Measurements from ENCODE around the gene BRIP1. TPM values are rescaled to one million over a fixed set of nuclear protein-coding genes. Genes with fewer than 3 reads are reported as not detected.

The BRIP1 gene
- polyA plus RNA-seq, 1 of the 3 experiments (the other 2 are of a cell fraction), result 2.0 TPM

DNA sequence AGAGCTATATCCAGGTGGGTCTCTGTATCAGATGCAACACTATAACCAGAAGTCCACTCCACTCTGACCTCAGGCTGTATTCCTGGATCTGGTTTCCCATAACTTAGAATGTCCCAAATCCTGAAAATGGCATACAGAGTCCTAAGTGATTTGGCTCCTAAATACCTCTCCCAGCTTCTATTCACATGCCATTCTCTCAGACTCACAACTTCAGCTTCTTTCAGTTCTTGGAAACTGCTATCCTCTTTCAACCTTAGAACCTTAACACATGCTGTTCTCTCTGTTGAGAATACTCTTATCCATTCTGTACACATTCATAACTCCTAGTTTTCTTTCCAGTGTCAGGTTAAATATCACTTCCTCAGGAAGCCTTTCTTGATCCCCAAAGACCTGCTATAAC lies 132.0 kb downstream of the BRIP1 start:
- POLR2A ChIA-PET, result no interaction called here

DNA sequence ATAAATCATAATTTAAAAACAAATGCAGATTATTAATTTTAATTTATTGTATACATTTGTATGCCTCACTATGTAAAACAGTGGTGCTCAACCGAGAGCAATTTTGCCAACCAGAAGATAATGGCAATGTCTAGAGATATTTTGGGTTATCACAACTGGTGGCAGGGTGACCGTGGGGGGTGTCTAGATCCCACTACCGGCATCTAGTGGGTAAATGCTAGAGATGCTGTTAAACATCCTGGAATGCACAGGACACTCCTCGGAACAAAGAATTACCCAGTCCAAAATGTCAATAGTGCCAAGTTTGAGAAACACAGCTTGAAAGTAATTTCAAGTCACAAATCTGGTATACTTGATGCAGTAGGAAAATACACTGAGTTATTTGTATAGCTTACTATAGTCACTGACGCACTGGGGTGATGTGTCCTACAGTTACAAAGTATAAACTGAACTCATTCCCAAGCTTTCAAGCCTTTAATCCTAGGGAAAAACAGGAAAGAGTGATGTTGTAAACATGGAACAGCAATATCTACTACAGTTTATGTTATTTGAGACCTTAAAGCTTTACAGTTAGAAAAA lies 133.5 kb downstream of the BRIP1 start:
- H3K9me2 ChIP-seq, result no peaks in the 10 kb centered on the region
- DNase-seq, result peak; percentile 10
- no peaks in the 10 kb centered on the region for H3K79me2 ChIP-seq (ENCODE audit: insufficient read depth)
- H4K20me1 ChIP-seq (ENCODE audit: insufficient read depth), result no peaks in the 10 kb centered on the region
- no peak overlapping the region for H3K4me3 ChIP-seq (ENCODE audit: low read depth in 2 of 2, low read length in 1 of 2)
- no peaks in the 10 kb centered on the region for H3K27me3 ChIP-seq (ENCODE audit: insufficient read depth)
- no peak overlapping the region for H2AFZ ChIP-seq (ENCODE audit: low read depth)
- no peak overlapping the region for H3K27ac ChIP-seq (ENCODE audit: low read depth in 2 of 2, low read length in 1 of 2)
- no peak overlapping the region for H3K4me2 ChIP-seq
- CTCF ChIA-PET, result interaction anchor here (0.9 to 1.4 kb wide), 4 partner anchors 8 to 107 kb away, joined by 3 to 5 read pairs (median 3); no protein-coding TSS in a partner anchor
- H3K4me1 ChIP-seq (ENCODE audit: control insufficient read depth in 1 of 2, insufficient read depth in 2 of 2, low read depth in 1 of 2, low read length in 1 of 2), result no peaks in the 10 kb centered on the region
- H3K9me3 ChIP-seq, result no peaks in the 10 kb centered on the region
- peaks cover 9 to 20% of the 10 kb centered on the region in 2 experiments for H3K36me3 ChIP-seq (replicated peaks in 1 of 2; ENCODE audit: control insufficient read depth in 1 of 2, insufficient read depth in 2 of 2, low read length in 1 of 2)
- POLR2A ChIA-PET, result no interaction called here
- no peaks in the 10 kb centered on the region for H3F3A ChIP-seq (replicated peaks; ENCODE audit: insufficient read depth)
- 86% methylated on average over 5 of the region's 5 CpGs for WGBS (ENCODE audit: low lambda C conversion rate)
- H3K9ac ChIP-seq, result no peak overlapping the region
- TF ChIP-seq, protein P1, sequence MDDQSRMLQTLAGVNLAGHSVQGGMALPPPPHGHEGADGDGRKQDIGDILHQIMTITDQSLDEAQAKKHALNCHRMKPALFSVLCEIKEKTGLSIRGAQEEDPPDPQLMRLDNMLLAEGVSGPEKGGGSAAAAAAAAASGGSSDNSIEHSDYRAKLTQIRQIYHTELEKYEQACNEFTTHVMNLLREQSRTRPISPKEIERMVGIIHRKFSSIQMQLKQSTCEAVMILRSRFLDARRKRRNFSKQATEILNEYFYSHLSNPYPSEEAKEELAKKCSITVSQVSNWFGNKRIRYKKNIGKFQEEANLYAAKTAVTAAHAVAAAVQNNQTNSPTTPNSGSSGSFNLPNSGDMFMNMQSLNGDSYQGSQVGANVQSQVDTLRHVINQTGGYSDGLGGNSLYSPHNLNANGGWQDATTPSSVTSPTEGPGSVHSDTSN (IDR thresholded peaks at IDR 0.05), result no peak
- TF ChIP-seq ELF1 (IDR thresholded peaks at IDR 0.05) (no peak), JUND (IDR thresholded peaks at IDR 0.05) (no peak), FOSL2 (IDR thresholded peaks at IDR 0.05; ENCODE audit: borderline replicate concordance, low read depth) (no peak), EZH2phosphoT487 (IDR thresholded peaks at IDR 0.05; ENCODE audit: borderline replicate concordance, low read depth) (no peak)
- TF ChIP-seq, protein P2, sequence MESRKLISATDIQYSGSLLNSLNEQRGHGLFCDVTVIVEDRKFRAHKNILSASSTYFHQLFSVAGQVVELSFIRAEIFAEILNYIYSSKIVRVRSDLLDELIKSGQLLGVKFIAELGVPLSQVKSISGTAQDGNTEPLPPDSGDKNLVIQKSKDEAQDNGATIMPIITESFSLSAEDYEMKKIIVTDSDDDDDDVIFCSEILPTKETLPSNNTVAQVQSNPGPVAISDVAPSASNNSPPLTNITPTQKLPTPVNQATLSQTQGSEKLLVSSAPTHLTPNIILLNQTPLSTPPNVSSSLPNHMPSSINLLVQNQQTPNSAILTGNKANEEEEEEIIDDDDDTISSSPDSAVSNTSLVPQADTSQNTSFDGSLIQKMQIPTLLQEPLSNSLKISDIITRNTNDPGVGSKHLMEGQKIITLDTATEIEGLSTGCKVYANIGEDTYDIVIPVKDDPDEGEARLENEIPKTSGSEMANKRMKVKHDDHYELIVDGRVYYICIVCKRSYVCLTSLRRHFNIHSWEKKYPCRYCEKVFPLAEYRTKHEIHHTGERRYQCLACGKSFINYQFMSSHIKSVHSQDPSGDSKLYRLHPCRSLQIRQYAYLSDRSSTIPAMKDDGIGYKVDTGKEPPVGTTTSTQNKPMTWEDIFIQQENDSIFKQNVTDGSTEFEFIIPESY (IDR thresholded peaks at IDR 0.05; ENCODE audit: borderline replicate concordance, low read depth), result no peak
- TF ChIP-seq, protein P3, sequence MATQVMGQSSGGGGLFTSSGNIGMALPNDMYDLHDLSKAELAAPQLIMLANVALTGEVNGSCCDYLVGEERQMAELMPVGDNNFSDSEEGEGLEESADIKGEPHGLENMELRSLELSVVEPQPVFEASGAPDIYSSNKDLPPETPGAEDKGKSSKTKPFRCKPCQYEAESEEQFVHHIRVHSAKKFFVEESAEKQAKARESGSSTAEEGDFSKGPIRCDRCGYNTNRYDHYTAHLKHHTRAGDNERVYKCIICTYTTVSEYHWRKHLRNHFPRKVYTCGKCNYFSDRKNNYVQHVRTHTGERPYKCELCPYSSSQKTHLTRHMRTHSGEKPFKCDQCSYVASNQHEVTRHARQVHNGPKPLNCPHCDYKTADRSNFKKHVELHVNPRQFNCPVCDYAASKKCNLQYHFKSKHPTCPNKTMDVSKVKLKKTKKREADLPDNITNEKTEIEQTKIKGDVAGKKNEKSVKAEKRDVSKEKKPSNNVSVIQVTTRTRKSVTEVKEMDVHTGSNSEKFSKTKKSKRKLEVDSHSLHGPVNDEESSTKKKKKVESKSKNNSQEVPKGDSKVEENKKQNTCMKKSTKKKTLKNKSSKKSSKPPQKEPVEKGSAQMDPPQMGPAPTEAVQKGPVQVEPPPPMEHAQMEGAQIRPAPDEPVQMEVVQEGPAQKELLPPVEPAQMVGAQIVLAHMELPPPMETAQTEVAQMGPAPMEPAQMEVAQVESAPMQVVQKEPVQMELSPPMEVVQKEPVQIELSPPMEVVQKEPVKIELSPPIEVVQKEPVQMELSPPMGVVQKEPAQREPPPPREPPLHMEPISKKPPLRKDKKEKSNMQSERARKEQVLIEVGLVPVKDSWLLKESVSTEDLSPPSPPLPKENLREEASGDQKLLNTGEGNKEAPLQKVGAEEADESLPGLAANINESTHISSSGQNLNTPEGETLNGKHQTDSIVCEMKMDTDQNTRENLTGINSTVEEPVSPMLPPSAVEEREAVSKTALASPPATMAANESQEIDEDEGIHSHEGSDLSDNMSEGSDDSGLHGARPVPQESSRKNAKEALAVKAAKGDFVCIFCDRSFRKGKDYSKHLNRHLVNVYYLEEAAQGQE (IDR thresholded peaks at IDR 0.05; ENCODE audit: low read depth, low read length), result no peak

More for the DNA sequence above, 132.0 kb downstream of the BRIP1 start:
- no peak overlapping the region for H3K9ac ChIP-seq
- H3K9me2 ChIP-seq, result no peaks in the 10 kb centered on the region
- no peaks in the 10 kb centered on the region for H3K9me3 ChIP-seq
- H4K20me1 ChIP-seq (ENCODE audit: insufficient read depth), result no peaks in the 10 kb centered on the region
- no peak overlapping the region for H3K4me3 ChIP-seq (ENCODE audit: low read depth in 2 of 2, low read length in 1 of 2)
- CTCF ChIA-PET, result interaction anchor here (1.4 kb wide), 1 partner anchor 16 kb away, joined by 3 read pairs; no protein-coding TSS in a partner anchor
- no peak overlapping the region for H2AFZ ChIP-seq (ENCODE audit: low read depth)
- H3K4me2 ChIP-seq, result no peak overlapping the region
- H3F3A ChIP-seq (replicated peaks; ENCODE audit: insufficient read depth), result no peaks in the 10 kb centered on the region
- peak; percentile 10 for DNase-seq
- H3K27me3 ChIP-seq (ENCODE audit: insufficient read depth), result no peaks in the 10 kb centered on the region
- no peaks in the 10 kb centered on the region for H3K79me2 ChIP-seq (ENCODE audit: insufficient read depth)
- TF ChIP-seq, protein P2 (IDR thresholded peaks at IDR 0.05; ENCODE audit: borderline replicate concordance, low read depth), result no peak
- TF ChIP-seq NRF1 (IDR thresholded peaks at IDR 0.05; ENCODE audit: low read depth, low read length) (no peak), FOXJ3 (CRISPR knock-in tag; IDR thresholded peaks at IDR 0.05) (no peak), EP300 (IDR thresholded peaks at IDR 0.05; ENCODE audit: borderline replicate concordance in 1 of 2, low read depth in 1 of 2, low read length in 1 of 2) (no peak), POLR2AphosphoS5 (IDR thresholded peaks at IDR 0.05; ENCODE audit: low read depth, low read length) (no peak)
- TF ChIP-seq, protein P1 (IDR thresholded peaks at IDR 0.05), result no peak
- TF ChIP-seq, protein P4, sequence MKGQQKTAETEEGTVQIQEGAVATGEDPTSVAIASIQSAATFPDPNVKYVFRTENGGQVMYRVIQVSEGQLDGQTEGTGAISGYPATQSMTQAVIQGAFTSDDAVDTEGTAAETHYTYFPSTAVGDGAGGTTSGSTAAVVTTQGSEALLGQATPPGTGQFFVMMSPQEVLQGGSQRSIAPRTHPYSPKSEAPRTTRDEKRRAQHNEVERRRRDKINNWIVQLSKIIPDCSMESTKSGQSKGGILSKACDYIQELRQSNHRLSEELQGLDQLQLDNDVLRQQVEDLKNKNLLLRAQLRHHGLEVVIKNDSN (IDR thresholded peaks at IDR 0.05; ENCODE audit: borderline replicate concordance, low read depth), result no peak
- peaks cover 6 to 22% of the 10 kb centered on the region in 2 experiments for H3K36me3 ChIP-seq (replicated peaks in 1 of 2; ENCODE audit: control insufficient read depth in 1 of 2, insufficient read depth in 2 of 2, low read length in 1 of 2)
- no peak overlapping the region for H3K27ac ChIP-seq (ENCODE audit: low read depth in 2 of 2, low read length in 1 of 2)
- H3K4me1 ChIP-seq (ENCODE audit: control insufficient read depth in 1 of 2, insufficient read depth in 2 of 2, low read depth in 1 of 2, low read length in 1 of 2), result no peaks in the 10 kb centered on the region

Data from SK-N-SH (cell line).